Endothelial cell of umbilical vein (primary cell): ENCODE data around the gene MTA1. TPM values are rescaled to one million over a fixed set of nuclear protein-coding genes. Genes with fewer than 3 reads are reported as not detected.

Experiments
- BruUV-seq: library from RNA; stranded (reverse); fragments of 400-500 nt; replicated peaks from 2 replicates; lab custom pipeline; 2021; lab: Mats Ljungman, UMichigan
- CTCF ChIA-PET: fragments of 300-600, 350-600 bp; sonication (Branson Sonifier 250); formaldehyde crosslinking; loops from one replicate; lab custom pipeline; 2021; ENCODE audit warnings: antibody characterized with exemption, inconsistent platforms; lab: Charles Lee
- POLR2A ChIA-PET: fragments of 300-600, 350-600 bp; sonication (Branson Sonifier 250); formaldehyde crosslinking; loops from one replicate; lab custom pipeline; 2021; ENCODE audit warnings: antibody characterized with exemption, inconsistent platforms; lab: Charles Lee
- DNase-seq: peaks from one replicate; pipeline ENCODE4 v3.0.0-alpha.2; 2011; ENCODE audit warnings: low read depth, low spot score
- FAIRE-seq: peaks from 2 replicates; lab custom pipeline; 2011; peaks lifted over from hg19 to GRCh38; lab: Jason Lieb, UNC
- H2AFZ ChIP-seq: 2 replicates; pipeline ENCODE4 v1.6.0; 2012; ENCODE audit warnings: low read depth, low read length, control low read depth, inconsistent platforms
- H3K27ac ChIP-seq: 2 replicates; pipeline ENCODE4 v1.5.1; 2011; ENCODE audit warnings: low read depth, mild to moderate bottlenecking, control low read depth, low read length, moderate library complexity; ENCODE audit not compliant: insufficient read depth
- H3K27me3 ChIP-seq, 2 experiments: 2 replicates each; pipeline versions ENCODE4 v1.6.0 to v1.6.1; 2011; ENCODE audit warnings: low read length in 2 of 2, mixed read lengths in 1 of 2; ENCODE audit not compliant: control insufficient read depth in 2 of 2, insufficient read depth in 2 of 2
- H3K36me3 ChIP-seq, 2 experiments: 2 replicates in 1 of 2; 3 replicates in 1 of 2; pipeline ENCODE4 v1.5.1; 2011; ENCODE audit warnings: low read length in 2 of 2, mild to moderate bottlenecking in 1 of 2, moderate library complexity in 1 of 2; ENCODE audit not compliant: control insufficient read depth in 2 of 2, insufficient read depth in 2 of 2; ENCODE audit errors: extremely low read depth in 1 of 2
- H3K4me1 ChIP-seq: 3 replicates; pipeline ENCODE4 v1.5.1; 2011; ENCODE audit warnings: mild to moderate bottlenecking, low read length; ENCODE audit not compliant: control insufficient read depth, insufficient read depth; ENCODE audit errors: extremely low read depth
- H3K4me2 ChIP-seq: 2 replicates; pipeline ENCODE4 v1.6.1; 2011; ENCODE audit warnings: low read length, control low read depth, mixed read lengths; ENCODE audit not compliant: insufficient read depth
- H3K4me3 ChIP-seq, 3 experiments: fragments of 200-600 bp in 1 of 3; sonication (generic), shearing (Covaris generic) in 1 of 3; replicated peaks in 1 of 3; 2 replicates each; pipeline ENCODE4 v1.5.1; 2011 to 2016; ENCODE audit warnings: control low read depth in 3 of 3, low read length in 3 of 3, mild to moderate bottlenecking in 2 of 3, inconsistent platforms in 1 of 3, low read depth in 1 of 3, moderate library complexity in 1 of 3; ENCODE audit not compliant: insufficient read depth in 1 of 3
- H3K79me2 ChIP-seq: 2 replicates; pipeline ENCODE4 v1.6.0; 2012; ENCODE audit warnings: low read length, inconsistent platforms; ENCODE audit not compliant: control insufficient read depth, insufficient read depth
- H3K9ac ChIP-seq: replicated peaks from 2 replicates; pipeline ENCODE3; 2011; ENCODE audit warnings: low read length, control low read depth; ENCODE audit not compliant: insufficient read depth; ENCODE audit errors: extremely low read depth
- H3K9me1 ChIP-seq: replicated peaks from 3 replicates; pipeline ENCODE4 v1.6.0; 2011; ENCODE audit warnings: mild to moderate bottlenecking, low read length; ENCODE audit not compliant: control insufficient read depth, insufficient read depth; ENCODE audit errors: extremely low read depth
- H3K9me3 ChIP-seq: replicated peaks from 2 replicates; pipeline ENCODE4 v1.5.1; 2012; ENCODE audit warnings: low read length, inconsistent platforms; ENCODE audit not compliant: control insufficient read depth, insufficient read depth
- H4K20me1 ChIP-seq: replicated peaks from 2 replicates; pipeline ENCODE3; 2011; ENCODE audit warnings: mild to moderate bottlenecking, low read length; ENCODE audit not compliant: control insufficient read depth, insufficient read depth; ENCODE audit errors: extremely low read depth
- CTCF ChIP-seq, 2 donors: IDR thresholded peaks; 1 replicate in 1 of 2; 2 replicates in 1 of 2; pipeline ENCODE4 v1.5.1; 2011; ENCODE audit warnings: low read length in 2 of 2, mild to moderate bottlenecking in 2 of 2, moderate library complexity in 2 of 2, control low read depth in 1 of 2, inconsistent platforms in 1 of 2, low read depth in 1 of 2; ENCODE audit not compliant: insufficient read depth in 1 of 2; ENCODE audit errors: extremely low read depth in 1 of 2
- EZH2 ChIP-seq: IDR thresholded peaks from 2 replicates; pipeline ENCODE4 v1.6.1; 2012; ENCODE audit warnings: borderline replicate concordance, low read depth, mild to moderate bottlenecking, moderate library complexity, low read length, inconsistent platforms; ENCODE audit not compliant: severe bottlenecking
- FOS ChIP-seq: IDR thresholded peaks from 2 replicates; pipeline ENCODE4 v1.6.1; 2011; ENCODE audit warnings: mild to moderate bottlenecking, low read length, moderate library complexity, borderline replicate concordance; ENCODE audit not compliant: insufficient read depth
- GATA2 ChIP-seq: IDR thresholded peaks from 2 replicates; pipeline ENCODE4 v1.7.0; 2011; ENCODE audit warnings: low read depth, mild to moderate bottlenecking, moderate library complexity, mixed read lengths, low read length; ENCODE audit not compliant: insufficient read length, insufficient read depth
- JUN ChIP-seq: IDR thresholded peaks from 2 replicates; pipeline ENCODE4 v1.6.1; 2011; ENCODE audit warnings: borderline replicate concordance, low read depth; ENCODE audit not compliant: insufficient read length, insufficient read depth
- MAX ChIP-seq: IDR thresholded peaks from 2 replicates; pipeline ENCODE4 v1.6.1; 2011; ENCODE audit not compliant: insufficient read depth, insufficient read length
- MYC ChIP-seq: IDR thresholded peaks from one replicate; pipeline ENCODE4 v1.6.1; 2011; ENCODE audit warnings: mild to moderate bottlenecking, low read depth, low read length
- POLR2A ChIP-seq: IDR thresholded peaks from 2 replicates; pipeline ENCODE4 v1.6.1; 2012; ENCODE audit warnings: low read depth, mild to moderate bottlenecking, control low read depth, low read length
- POLR2AphosphoS5 ChIP-seq: IDR thresholded peaks from 2 replicates; pipeline ENCODE4 v1.6.1; 2012; ENCODE audit warnings: low read depth, mild to moderate bottlenecking, control low read depth, low read length, moderate library complexity; ENCODE audit not compliant: insufficient read depth
- dilution Hi-C: fragments of 300-500 bp; cut with MboI; formaldehyde crosslinking; loops from one replicate; pipeline ENCODE4 v1.15.0; 2019; ENCODE audit warnings: low sequenced_read_pairs; ENCODE audit not compliant: extremely low pct_ligation_motif_present
- intact Hi-C: fragments of 100-400 bp; cut with micrococcal nuclease; formaldehyde crosslinking; loops from one replicate; pipeline ENCODE4 v1.10.0; 2022
- polyA plus RNA-seq, 4 experiments: library from polyadenylated mRNA; depleted of rRNA in 3 of 4; stranded (reverse) in 3 of 4; unstranded in 1 of 4; fragments of >200 nt; gene quantifications; 2 replicates each; pipeline versions ENCODE4 v1.2.1 to v1.2.3, GENCODE V29; 2011 to 2012; ENCODE audit warnings: missing spikeins in 1 of 4
- total RNA-seq: library from RNA; stranded (reverse); gene quantifications from 2 replicates; pipeline ENCODE4 v1.2.3, GENCODE V29; 2021

The MTA1 gene
- total and polyA plus RNA-seq, 2 donors (not counting 3 experiments of a cell fraction or from before 2014, with no cell fraction given) = 85.2 to 167 TPM

- Histone ChIP-seq H3K9me1 (no peaks in the 10 kb centered on the region), H3K4me3 (no peak overlapping the region), H3K27ac (peak overlapping the region; percentile 91), H3K9me3 (no peaks in the 10 kb centered on the region), H3K79me2 (peaks cover 9% of the 10 kb centered on the region), H3K4me1 (peaks cover 27% of the 10 kb centered on the region), H3K4me2 (peak overlapping the region; percentile 1), H4K20me1 (no peaks in the 10 kb centered on the region), H2AFZ (no peak overlapping the region), H3K36me3 (peaks cover 3 to 5% of the 10 kb centered on the region in 2 experiments), H3K27me3 (no peaks in the 10 kb centered on the region), H3K9ac (peak overlapping the region; percentile 75)
- POLR2A ChIA-PET = interaction anchor here (1.1 kb wide), 1 partner anchor 9 kb away, joined by 6 read pairs; no protein-coding TSS in a partner anchor
- FAIRE-seq (peak; percentile 95), DNase-seq (peak; percentile 93)
- dilution Hi-C loops = no loop called here
- intact Hi-C loops = loop anchor here (1.0 kb wide), 2 partner anchors 8 to 33 kb away; no protein-coding TSS in a partner anchor
- TF ChIP-seq MYC (peak; percentile 56), MAX (peak; percentile 21), CTCF (IDR thresholded peaks at IDR 0.05; ENCODE audit: extremely low read depth in 1 of 2, insufficient read depth in 1 of 2, low read depth in 1 of 2, low read length in 2 of 2) (peak; percentile 99 to 100), POLR2AphosphoS5 (peak; percentile 55), JUN (no peak), EZH2 (no peak), POLR2A (peak; percentile 37), FOS (no peak), GATA2 (no peak)
- BruUV-seq = TSS peak; percentile 31
- CTCF ChIA-PET = interaction anchor here (0.6 to 3.2 kb wide), 30 partner anchors 9 to 548 kb away, joined by 3 to 144 read pairs (median 4); partner anchors contain the start of gene TEDC1
Observed at GRCh38 chr14:105480807-105481801, 61.5 kb downstream of the MTA1 start.
